Myocyte (in vitro differentiated cells): ENCODE data around the gene HOXB3. TPM values are rescaled to one million over a fixed set of nuclear protein-coding genes. Genes with fewer than 3 reads are reported as not detected.

Source experiments
- DNase-seq: peaks from one replicate; pipeline ENCODE4 v3.0.0-alpha.2; 2012; ENCODE audit warnings: low read depth
- total RNA-seq: library from RNA; depleted of rRNA; stranded (reverse); fragments of >200 nt; gene quantifications from 2 replicates; pipeline ENCODE4 v1.2.3, GENCODE V29; 2014

HOXB3 gene
- total RNA-seq, 1 donor from 2014 or later: 8.3 TPM

- no peak for DNase-seq
These were observed 10.4 kb upstream of the HOXB3 start for GRCh38 chr17:48600244-48601098.

DNA sequence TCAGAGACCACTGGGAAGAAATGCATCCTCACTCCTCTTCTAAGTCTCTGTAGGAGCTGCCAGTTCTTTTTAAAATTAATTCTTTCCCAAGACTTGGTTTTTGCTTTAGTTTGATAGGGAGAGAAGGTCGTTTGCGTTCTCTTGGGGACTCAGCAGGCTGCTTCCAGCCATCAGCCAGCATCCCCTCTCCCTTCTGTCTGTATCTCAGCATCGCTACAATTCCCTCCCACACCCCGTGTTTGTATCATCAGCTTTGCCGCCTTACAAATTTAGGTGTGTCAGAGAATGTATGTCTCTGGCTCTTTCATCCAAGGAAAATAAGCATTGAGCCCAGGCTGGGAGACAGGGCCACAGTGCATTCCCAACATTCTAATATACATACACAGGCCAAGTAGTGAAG, 9.3 kb upstream of the HOXB3 start:
- no peak for DNase-seq

- no peak for DNase-seq
These were observed 8.7 kb upstream of the HOXB3 start for GRCh38 chr17:48598736-48599135.

GRCh38 chr17:48597778-48598631, 8.0 kb upstream of the HOXB3 start:
- DNase-seq: peak; percentile 84

DNA sequence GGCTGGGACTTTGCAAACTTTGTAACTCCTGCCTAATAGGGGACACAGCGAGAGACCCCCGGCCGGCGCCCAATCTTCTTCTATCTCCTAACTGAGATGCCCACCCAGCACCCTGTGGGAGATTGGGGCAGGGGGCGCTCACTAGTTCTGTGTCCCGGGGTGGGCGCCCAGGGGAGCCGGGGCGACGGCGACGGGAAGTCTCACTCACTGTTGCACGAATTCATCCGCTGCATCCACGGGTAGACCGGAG, 7.4 kb upstream of the HOXB3 start:
- no peak for DNase-seq

DNA sequence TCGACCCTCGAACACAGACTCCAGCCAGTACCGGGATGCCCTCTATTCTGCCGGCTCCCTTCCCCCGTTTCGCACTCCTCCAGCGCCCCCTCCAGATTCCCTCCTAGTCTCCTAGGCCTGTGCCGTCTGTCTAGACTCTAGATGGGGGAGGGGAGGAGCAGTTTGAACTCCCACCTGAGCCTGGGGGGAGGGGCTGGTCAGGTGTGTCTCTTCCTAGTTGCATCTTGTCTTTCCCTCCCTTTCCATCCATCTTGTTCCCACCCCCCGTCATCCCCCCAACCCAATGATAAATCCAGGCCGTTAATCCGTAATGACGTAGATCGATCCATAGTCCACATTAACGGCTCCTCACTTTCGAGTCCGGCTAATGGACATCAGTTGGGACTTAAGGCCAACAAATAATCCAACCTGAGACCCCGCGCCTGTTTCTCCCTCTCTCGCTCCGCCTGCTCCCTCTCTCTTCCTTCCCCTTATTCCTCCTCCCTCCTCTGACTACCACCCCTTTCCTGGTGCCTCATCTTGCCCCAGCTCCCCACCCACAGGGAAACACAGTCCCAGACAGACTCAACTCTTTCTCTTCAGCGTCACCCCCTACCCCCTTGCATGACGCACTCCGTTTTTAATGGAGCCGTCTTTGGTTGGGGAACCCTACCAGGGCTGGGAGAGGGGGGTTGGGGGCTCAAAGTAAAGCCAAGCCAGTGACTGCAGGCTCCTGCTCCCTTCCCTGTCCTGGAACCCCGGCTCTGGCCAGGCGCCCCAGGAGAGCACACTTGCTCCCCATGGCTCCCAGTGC, 6.9 kb upstream of the HOXB3 start:
- no peak for DNase-seq

DNA sequence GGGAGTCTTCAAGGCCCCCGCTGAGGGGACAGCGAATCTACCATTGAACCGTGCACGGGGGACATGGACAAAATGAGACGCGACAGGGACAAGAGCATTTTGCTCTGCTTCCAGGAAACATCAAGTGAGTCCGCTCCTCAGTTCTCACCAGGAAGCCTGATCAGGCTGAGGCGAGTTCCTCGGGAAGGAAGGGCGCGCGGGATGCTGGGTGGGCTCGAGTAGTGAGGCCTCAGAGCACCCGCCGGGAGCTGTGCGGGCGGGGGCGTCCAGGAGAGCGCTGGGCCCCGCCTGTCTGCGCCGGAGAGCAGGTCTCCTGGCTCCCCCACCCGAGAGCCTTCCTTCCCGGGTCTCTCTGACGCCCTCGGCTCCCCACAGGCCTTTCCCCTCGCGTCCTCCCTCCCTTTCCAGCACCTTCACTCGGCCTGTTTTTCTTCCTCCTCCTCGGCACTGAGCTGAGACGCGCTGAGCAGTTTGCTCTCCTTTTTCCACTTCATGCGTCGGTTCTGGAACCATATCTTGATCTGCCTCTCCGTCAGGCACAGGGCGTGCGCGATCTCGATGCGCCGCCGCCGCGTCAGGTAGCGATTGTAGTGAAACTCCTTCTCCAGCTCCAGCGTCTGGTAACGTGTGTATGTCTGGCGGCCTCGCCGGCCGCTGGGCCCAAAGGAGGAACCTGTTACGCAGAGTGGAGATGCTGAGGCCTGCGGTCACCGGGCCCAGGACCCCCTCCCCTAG, 6.1 kb upstream of the HOXB3 start:
- DNase-seq: no peak

- DNase-seq: no peak
These were observed 5.4 kb upstream of the HOXB3 start for GRCh38 chr17:48595278-48595999.

DNA sequence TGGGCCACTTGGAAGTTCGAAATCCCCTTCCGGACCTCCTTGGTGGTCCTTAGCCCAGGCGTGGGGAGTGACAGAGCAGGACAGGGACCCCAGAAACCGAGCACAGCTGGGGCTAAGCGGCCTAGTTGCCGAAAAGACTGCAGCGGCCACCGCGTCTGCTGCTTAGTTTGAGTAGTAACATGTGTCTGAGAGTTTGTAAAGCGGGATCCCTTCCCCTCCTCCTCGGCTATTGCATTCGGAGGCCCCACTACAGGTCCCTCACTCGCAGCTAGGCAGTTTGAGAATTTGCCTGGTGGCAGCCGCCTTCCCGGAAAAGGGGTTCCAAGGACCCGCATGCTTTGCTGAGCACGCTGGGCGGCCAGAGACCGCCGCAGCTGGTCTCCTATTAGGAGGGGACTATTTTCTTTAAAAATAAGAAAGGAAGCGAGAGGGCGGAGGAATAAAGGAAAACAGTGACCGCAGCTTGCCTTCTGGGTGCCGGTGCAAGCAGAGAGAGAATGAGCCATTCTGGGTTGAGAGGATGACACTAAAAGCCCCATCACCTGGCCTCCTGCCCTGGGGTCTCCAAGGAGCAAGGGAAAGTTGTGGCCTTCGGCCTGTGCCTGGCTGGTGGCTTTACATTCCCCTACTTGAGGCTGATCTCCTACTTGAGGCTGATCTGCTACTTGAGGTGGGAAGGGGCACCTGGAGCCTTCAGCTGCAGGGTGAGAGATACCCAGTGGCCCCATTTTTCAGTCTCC, 4.7 kb upstream of the HOXB3 start:
- DNase-seq: no peak

GRCh38 chr17:48593840-48594537, 3.9 kb upstream of the HOXB3 start:
- DNase-seq: peak; percentile 80

- no peak for DNase-seq
These were observed 3.2 kb upstream of the HOXB3 start, which contains the start of gene HOXB5 for GRCh38 chr17:48593126-48593829. Gene HOXB5, minus strand, starts transcription at chr17:48593779. Its CDS starts 97 bp downstream, at chr17:48593682.

- no peak for DNase-seq
These were observed 2.5 kb upstream of the HOXB3 start for GRCh38 chr17:48592577-48592976.

DNA sequence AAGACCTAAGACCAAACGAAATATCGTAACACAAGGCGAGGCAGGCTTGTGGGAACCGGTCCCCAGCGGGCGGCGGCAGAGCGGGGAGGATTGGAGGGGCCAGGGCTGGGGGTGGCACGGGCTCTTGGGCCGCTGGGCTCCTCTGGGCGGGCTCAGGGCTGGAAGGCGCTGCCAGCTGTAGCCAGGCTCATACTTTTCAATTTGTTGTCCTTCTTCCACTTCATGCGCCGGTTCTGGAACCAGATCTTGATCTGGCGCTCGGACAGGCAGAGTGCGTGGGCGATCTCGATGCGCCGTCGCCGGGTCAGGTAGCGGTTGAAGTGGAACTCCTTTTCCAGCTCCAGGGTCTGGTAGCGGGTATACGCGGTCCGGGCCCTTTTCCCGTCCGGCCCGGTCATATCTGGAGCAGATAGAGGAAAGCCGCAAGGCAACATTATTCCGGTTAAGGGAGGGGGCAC, 2.0 kb upstream of the HOXB3 start:
- DNase-seq: no peak

- no peak for DNase-seq
These were observed 1.4 kb upstream of the HOXB3 start for GRCh38 chr17:48591255-48592056.

- DNase-seq: no peak
These were observed 643 bp upstream of the HOXB3 start for GRCh38 chr17:48590607-48591161.

GRCh38 chr17:48589060-48589830, 796 bp downstream of the HOXB3 start:
- DNase-seq: no peak
